Measurements from ENCODE around the gene GREM2. TPM values are rescaled to one million over a fixed set of nuclear protein-coding genes. Genes with fewer than 3 reads are reported as not detected.
A peak's percentile ranks its signal among the peaks of the same experiment; 100 is the strongest.

Gene GREM2
- total RNA-seq, 1 donor from 2014 or later = 0.48 TPM

GRCh38 chr1:240492832-240493440, 119.0 kb downstream of the GREM2 start:
- Mint-ChIP-seq H3K4me3 (ENCODE audit: low read depth) (peak overlapping the region; percentile 71), H3K27me3 (peaks cover 7% of the 10 kb centered on the region), H3K36me3 (ENCODE audit: insufficient read depth) (no peaks in the 10 kb centered on the region), H3K4me1 (ENCODE audit: low read depth) (peaks cover 7% of the 10 kb centered on the region), H3K27ac (no peak overlapping the region), H3K9me3 (ENCODE audit: low read depth) (no peaks in the 10 kb centered on the region)
- TF ChIP-seq CTCF (IDR thresholded peaks at IDR 0.05; ENCODE audit: unreplicated experiment) = peak; percentile 51
- peak; percentile 29 for DNase-seq (ENCODE audit: low spot score, unreplicated experiment)

GRCh38 chr1:240491796-240492195, 120.2 kb downstream of the GREM2 start:
- Mint-ChIP-seq H3K4me3 (ENCODE audit: low read depth) (no peak overlapping the region), H3K27ac (no peak overlapping the region), H3K4me1 (ENCODE audit: low read depth) (peaks cover 5% of the 10 kb centered on the region)

GRCh38 chr1:240491156-240491555, 120.8 kb downstream of the GREM2 start:
- Mint-ChIP-seq H3K27me3 (peaks cover 15% of the 10 kb centered on the region), H3K27ac (no peak overlapping the region)
- DNase-seq (ENCODE audit: low spot score, unreplicated experiment) = no peak

More at GRCh38 chr1:240491796-240492195, 120.2 kb downstream of the GREM2 start:
- peaks cover 12% of the 10 kb centered on the region for H3K27me3 Mint-ChIP-seq
- DNase-seq (ENCODE audit: low spot score, unreplicated experiment) = no peak
- no peaks in the 10 kb centered on the region for H3K9me3 Mint-ChIP-seq (ENCODE audit: low read depth)
- no peak for TF ChIP-seq CTCF (IDR thresholded peaks at IDR 0.05; ENCODE audit: unreplicated experiment)
- H3K36me3 Mint-ChIP-seq (ENCODE audit: insufficient read depth) = no peaks in the 10 kb centered on the region

GRCh38 chr1:240487493-240487892, 124.5 kb downstream of the GREM2 start:
- no peaks in the 10 kb centered on the region for H3K9me3 Mint-ChIP-seq (ENCODE audit: low read depth)
- no peaks in the 10 kb centered on the region for H3K36me3 Mint-ChIP-seq (ENCODE audit: insufficient read depth)

More at GRCh38 chr1:240491156-240491555, 120.8 kb downstream of the GREM2 start:
- no peaks in the 10 kb centered on the region for H3K9me3 Mint-ChIP-seq (ENCODE audit: low read depth)
- no peaks in the 10 kb centered on the region for H3K36me3 Mint-ChIP-seq (ENCODE audit: insufficient read depth)
- H3K4me1 Mint-ChIP-seq (ENCODE audit: low read depth) = peaks cover 5% of the 10 kb centered on the region
- no peak for TF ChIP-seq CTCF (IDR thresholded peaks at IDR 0.05; ENCODE audit: unreplicated experiment)
- H3K4me3 Mint-ChIP-seq (ENCODE audit: low read depth) = no peak overlapping the region

GRCh38 chr1:240486611-240487010, 125.3 kb downstream of the GREM2 start:
- H3K27me3 Mint-ChIP-seq = peaks cover 12% of the 10 kb centered on the region
- no peak for DNase-seq (ENCODE audit: low spot score, unreplicated experiment)
- H3K4me3 Mint-ChIP-seq (ENCODE audit: low read depth) = no peak overlapping the region
- H3K36me3 Mint-ChIP-seq (ENCODE audit: insufficient read depth) = no peaks in the 10 kb centered on the region
- TF ChIP-seq CTCF (IDR thresholded peaks at IDR 0.05; ENCODE audit: unreplicated experiment) = no peak
- peaks cover 5% of the 10 kb centered on the region for H3K4me1 Mint-ChIP-seq (ENCODE audit: low read depth)
- no peak overlapping the region for H3K27ac Mint-ChIP-seq
- no peaks in the 10 kb centered on the region for H3K9me3 Mint-ChIP-seq (ENCODE audit: low read depth)

More at GRCh38 chr1:240487493-240487892, 124.5 kb downstream of the GREM2 start:
- no peak for DNase-seq (ENCODE audit: low spot score, unreplicated experiment)
- Mint-ChIP-seq H3K4me3 (ENCODE audit: low read depth) (no peak overlapping the region), H3K27me3 (peaks cover 15% of the 10 kb centered on the region), H3K27ac (no peak overlapping the region), H3K4me1 (ENCODE audit: low read depth) (peaks cover 5% of the 10 kb centered on the region)
- no peak for TF ChIP-seq CTCF (IDR thresholded peaks at IDR 0.05; ENCODE audit: unreplicated experiment)

Measured in progenitor cell of endocrine pancreas (in vitro differentiated cells).